Measurements from ENCODE around the gene SPATS2.

Gene SPATS2

DNA sequence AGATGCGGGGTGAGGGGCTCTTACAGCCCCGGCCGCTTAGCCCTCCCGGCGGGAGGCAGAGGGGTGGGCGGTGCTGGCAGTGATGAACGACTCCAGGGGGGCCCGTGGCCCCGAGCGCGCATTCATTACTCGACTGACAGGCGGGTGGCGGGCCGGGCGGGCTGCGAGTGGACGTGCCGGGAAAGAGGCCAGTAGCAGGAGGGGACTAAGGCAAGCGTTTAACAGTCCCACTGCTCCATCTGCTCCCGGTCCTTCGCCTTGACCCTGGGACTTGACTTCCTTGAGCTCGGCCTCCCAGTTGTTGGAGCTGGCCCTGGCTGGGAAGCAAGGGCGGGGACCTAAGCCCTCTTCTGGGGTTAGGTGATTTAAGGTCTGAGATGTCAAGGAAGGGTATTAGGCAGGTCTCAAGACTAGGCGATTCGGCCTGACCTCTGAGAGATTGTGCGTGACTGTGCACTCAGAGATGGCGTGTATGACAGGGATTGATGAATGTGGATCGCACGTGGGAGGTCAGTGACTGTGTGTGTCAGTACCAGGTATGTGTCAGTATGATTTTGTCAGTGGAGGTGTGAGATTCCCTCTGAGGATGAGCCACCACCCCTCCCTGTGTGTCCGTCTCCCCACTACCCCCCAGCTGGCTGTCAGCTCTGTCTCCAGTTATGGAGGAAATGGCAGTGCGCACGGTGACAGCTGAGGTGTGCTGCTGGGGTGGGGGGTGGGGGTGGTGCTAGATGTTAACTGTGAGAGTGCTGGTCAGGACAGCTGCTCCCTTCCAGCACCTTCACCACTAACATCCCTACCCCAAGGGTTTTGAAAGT lies 24.1 kb upstream of the SPATS2 start:
- Mint-ChIP-seq H3K9me3 (no peaks in the 10 kb centered on the region), H3K36me3 (peaks cover 6% of the 10 kb centered on the region), H3K4me3 (peak overlapping the region; percentile 66), H3K27ac (peak overlapping the region; percentile 54), H3K4me1 (peaks cover 44% of the 10 kb centered on the region)
- ATAC-seq (peak; percentile 86), DNase-seq (ENCODE audit: low spot score in 2 of 2) (no peak)

DNA sequence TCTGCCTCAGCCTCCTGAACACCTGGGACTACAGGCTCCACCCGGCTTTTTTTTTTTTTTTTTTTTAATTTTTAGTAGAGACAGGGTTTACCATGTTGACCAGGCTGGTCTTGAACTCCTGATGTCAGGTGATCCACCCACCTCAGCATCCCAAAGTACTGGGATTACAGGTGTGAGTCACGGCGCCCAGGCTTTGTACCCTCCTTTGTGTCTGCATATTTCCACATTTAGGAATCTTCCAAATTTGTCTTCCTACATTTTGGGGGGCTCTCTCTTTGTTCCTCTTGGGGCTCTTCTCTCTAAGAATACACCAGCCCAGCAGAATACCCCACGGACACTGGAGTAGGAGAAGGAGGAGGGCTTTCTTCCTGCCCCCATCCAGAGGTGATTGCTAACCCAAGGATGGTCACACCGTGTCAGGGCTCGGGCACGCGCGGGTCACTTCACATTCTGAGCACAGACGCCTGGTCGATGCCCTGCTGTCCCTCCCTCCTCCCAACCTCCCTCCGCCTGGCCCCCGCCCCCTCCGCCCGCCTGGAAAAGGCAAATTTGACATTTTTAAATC lies 22.7 kb upstream of the SPATS2 start:
- Mint-ChIP-seq H3K36me3 (peaks cover 6% of the 10 kb centered on the region), H3K4me1 (peaks cover 42% of the 10 kb centered on the region), H3K9me3 (no peaks in the 10 kb centered on the region), H3K27ac (no peak overlapping the region), H3K4me3 (peak overlapping the region; percentile 66)
- ATAC-seq (no peak), DNase-seq (ENCODE audit: low spot score in 2 of 2) (no peak)

- peaks cover 42% of the 10 kb centered on the region for H3K4me1 Mint-ChIP-seq
- H3K36me3 Mint-ChIP-seq, result peaks cover 6% of the 10 kb centered on the region
- DNase-seq (ENCODE audit: low spot score in 2 of 2) (no peak), ATAC-seq (no peak)
- no peak overlapping the region for H3K27ac Mint-ChIP-seq
- H3K9me3 Mint-ChIP-seq, result no peaks in the 10 kb centered on the region
- peak overlapping the region; percentile 82 for H3K4me3 Mint-ChIP-seq
Measured at GRCh38 chr12:49345051-49345824, 22.0 kb upstream of the SPATS2 start.

DNA sequence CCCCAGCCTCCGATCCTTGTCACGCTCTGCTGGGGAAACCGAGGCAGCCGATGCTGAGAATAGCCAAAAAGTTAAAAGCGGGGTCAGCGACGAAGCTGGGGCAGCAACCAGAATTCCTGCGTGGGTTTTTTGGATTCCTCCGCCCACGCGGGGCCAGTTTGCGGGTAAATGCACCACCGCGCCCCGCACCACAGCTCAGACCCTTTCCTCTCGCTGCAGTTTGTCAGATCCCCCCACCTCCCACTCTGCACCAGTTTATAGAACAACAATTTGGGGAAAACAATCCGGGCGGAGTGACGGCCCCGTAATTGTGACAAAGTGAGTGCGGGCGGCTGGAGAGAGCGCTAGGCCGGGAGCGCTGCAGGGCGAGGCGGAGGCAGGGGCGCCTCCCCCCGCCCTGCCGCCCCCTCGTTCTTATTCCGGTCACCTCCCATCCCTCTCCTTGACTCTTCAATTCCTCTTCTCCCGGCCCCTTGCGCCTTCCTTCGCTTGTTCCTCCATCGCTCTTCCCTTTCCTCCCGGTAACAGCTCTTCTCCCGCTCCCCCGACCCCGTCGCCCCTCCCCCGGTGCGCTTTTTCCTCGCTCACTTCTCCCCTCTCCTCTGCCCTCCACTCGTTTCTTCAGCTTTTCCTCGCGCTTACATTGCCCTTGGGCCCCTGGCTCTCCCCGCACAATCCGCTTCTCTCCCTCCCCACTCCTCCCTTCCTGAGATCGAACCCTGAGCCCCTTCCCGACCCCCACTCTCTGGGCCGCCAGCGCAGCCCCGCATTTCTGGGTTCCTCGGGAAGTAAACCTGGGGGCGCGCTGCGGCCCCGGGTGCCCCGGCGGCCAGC lies 21.2 kb upstream of the SPATS2 start:
- peaks cover 42% of the 10 kb centered on the region for H3K4me1 Mint-ChIP-seq
- peaks cover 6% of the 10 kb centered on the region for H3K36me3 Mint-ChIP-seq
- peak overlapping the region; percentile 61 for H3K27ac Mint-ChIP-seq

GRCh38 chr12:49346659-49347310 lies 20.5 kb upstream of the SPATS2 start, which contains the start of gene DNAJC22:
Gene DNAJC22, plus strand, starts transcription at chr12:49346888. Its CDS starts 1,985 bp downstream, at chr12:49348873.
- Mint-ChIP-seq H3K4me3 (peak within 1 kb of the TSS; percentile 82), H3K9me3 (no peaks in the 10 kb centered on the region), H3K4me1 (peaks cover 42% of the 10 kb centered on the region), H3K36me3 (peaks cover 6% of the 10 kb centered on the region), H3K27ac (peak within 1 kb of the TSS; percentile 61)
- peak in 1 of 2 donors; percentile 74 for DNase-seq (ENCODE audit: low spot score in 2 of 2)
- ATAC-seq, result peak; percentile 19

More for the DNA sequence above, 21.2 kb upstream of the SPATS2 start:
- DNase-seq (ENCODE audit: low spot score in 2 of 2) (no peak), ATAC-seq (no peak)
- Mint-ChIP-seq H3K9me3 (no peaks in the 10 kb centered on the region), H3K4me3 (peak overlapping the region; percentile 82)

DNA sequence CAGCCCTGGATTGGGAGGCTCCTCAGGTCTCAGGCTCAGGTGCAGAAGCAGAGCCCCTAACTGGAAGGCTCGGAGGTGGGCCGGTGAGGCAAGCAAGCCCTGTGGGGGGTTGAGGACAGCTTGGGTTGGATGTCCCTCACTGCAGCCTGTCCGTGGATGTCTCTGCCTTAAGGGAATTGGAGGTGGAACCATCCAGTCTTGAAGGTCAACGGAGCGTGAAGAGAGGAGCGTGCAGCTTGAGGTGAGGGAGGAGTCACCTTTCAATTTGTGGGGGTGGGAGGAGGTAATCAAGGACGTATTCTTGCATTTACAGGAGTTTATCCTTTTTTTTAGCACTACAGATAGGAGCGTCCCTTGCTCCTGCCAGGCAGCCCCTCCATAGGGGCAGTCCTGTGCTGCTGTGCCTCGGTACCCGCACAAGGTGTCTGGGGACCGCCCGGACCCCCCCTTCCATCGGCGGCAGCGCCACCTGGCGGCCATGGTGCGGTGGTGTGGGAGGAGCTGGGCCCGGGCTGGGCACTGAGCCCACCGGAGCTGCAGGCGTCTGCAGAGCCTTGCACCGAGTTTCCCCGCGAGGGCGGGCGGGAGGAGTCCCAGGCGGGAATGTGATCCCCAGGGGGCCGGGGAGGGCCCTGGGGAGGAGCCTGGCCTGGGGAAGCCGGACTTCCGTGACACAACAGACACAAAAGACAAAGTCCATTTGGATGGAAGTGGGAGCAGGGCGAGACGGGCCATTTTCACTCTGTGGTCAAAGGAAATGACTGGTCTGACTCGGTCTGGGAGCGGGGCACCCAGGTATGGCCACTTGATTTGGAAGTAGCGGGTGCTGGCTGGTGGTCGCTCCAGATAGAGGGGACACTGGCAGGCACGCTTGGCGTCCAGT lies 19.7 kb upstream of the SPATS2 start:
- H3K4me1 Mint-ChIP-seq, result peaks cover 42% of the 10 kb centered on the region
- H3K4me3 Mint-ChIP-seq, result peak overlapping the region; percentile 82
- peaks cover 6% of the 10 kb centered on the region for H3K36me3 Mint-ChIP-seq
- ATAC-seq, result peak; percentile 71
- peak overlapping the region; percentile 61 for H3K27ac Mint-ChIP-seq
- peak; percentile 85 to 93 for DNase-seq (ENCODE audit: low spot score in 2 of 2)
- no peaks in the 10 kb centered on the region for H3K9me3 Mint-ChIP-seq

GRCh38 chr12:49348781-49349180 lies 18.5 kb upstream of the SPATS2 start:
- ATAC-seq (no peak), DNase-seq (ENCODE audit: low spot score in 2 of 2) (no peak)
- Mint-ChIP-seq H3K36me3 (peaks cover 6% of the 10 kb centered on the region), H3K9me3 (no peaks in the 10 kb centered on the region), H3K27ac (no peak overlapping the region), H3K4me1 (peaks cover 30% of the 10 kb centered on the region), H3K4me3 (no peak overlapping the region)

- no peak for ATAC-seq
- H3K36me3 Mint-ChIP-seq, result peaks cover 6% of the 10 kb centered on the region
- no peaks in the 10 kb centered on the region for H3K9me3 Mint-ChIP-seq
- no peak overlapping the region for H3K27ac Mint-ChIP-seq
- H3K4me3 Mint-ChIP-seq, result no peak overlapping the region
- no peak for DNase-seq (ENCODE audit: low spot score in 2 of 2)
- H3K4me1 Mint-ChIP-seq, result peaks cover 25% of the 10 kb centered on the region
Measured at GRCh38 chr12:49349266-49349665, 18.0 kb upstream of the SPATS2 start.

GRCh38 chr12:49352351-49352750 lies 14.9 kb upstream of the SPATS2 start:
- Mint-ChIP-seq H3K4me3 (no peak overlapping the region), H3K36me3 (no peaks in the 10 kb centered on the region), H3K4me1 (peaks cover 2% of the 10 kb centered on the region), H3K27ac (no peak overlapping the region), H3K9me3 (no peaks in the 10 kb centered on the region)
- ATAC-seq, result no peak
- no peak for DNase-seq (ENCODE audit: low spot score in 2 of 2)

GRCh38 chr12:49355913-49356312 lies 11.3 kb upstream of the SPATS2 start:
- no peaks in the 10 kb centered on the region for H3K9me3 Mint-ChIP-seq
- H3K4me1 Mint-ChIP-seq, result no peaks in the 10 kb centered on the region
- ATAC-seq, result no peak
- no peak overlapping the region for H3K27ac Mint-ChIP-seq
- no peak for DNase-seq (ENCODE audit: low spot score in 2 of 2)
- H3K4me3 Mint-ChIP-seq, result no peak overlapping the region
- no peaks in the 10 kb centered on the region for H3K36me3 Mint-ChIP-seq

DNA sequence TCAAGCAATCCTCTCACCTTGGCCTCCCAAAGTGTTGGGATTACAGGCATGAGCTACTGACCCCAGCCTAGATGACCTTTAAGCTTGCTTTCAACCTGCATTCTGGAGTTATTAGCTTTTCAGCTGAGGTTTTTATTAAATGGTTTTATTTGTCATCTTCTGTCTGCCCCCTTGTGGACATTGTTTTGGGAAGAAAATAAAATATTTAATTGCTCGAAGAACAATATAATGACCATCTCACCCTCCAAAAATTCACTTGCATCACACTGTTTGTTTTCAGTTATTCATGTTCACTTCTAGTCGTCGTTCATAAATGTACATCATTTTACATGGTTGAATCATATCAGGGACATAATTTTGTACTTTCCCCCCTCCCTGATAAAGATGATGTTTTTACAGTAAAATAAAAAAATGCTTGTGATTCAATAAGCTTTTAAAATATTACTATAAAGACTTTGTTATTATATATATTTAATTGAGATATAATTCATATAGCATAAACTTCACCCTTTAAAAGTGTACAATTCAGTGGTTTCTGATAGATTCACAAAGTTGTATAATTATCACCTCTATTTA lies 10.1 kb upstream of the SPATS2 start:
- DNase-seq (ENCODE audit: low spot score in 2 of 2) (no peak), ATAC-seq (no peak)
- no peak overlapping the region for H3K4me3 Mint-ChIP-seq
- H3K9me3 Mint-ChIP-seq, result no peaks in the 10 kb centered on the region
- no peak overlapping the region for H3K27ac Mint-ChIP-seq
- no peaks in the 10 kb centered on the region for H3K36me3 Mint-ChIP-seq
- no peaks in the 10 kb centered on the region for H3K4me1 Mint-ChIP-seq

- no peaks in the 10 kb centered on the region for H3K4me1 Mint-ChIP-seq
- ATAC-seq, result peak; percentile 88
- H3K27ac Mint-ChIP-seq, result no peak overlapping the region
- H3K36me3 Mint-ChIP-seq, result no peaks in the 10 kb centered on the region
- no peaks in the 10 kb centered on the region for H3K9me3 Mint-ChIP-seq
- DNase-seq (ENCODE audit: low spot score in 2 of 2), result no peak
- H3K4me3 Mint-ChIP-seq, result no peak overlapping the region
Measured at GRCh38 chr12:49358483-49359141, 8.7 kb upstream of the SPATS2 start.

GRCh38 chr12:49359671-49360070 lies 7.6 kb upstream of the SPATS2 start:
- H3K36me3 Mint-ChIP-seq, result no peaks in the 10 kb centered on the region
- H3K9me3 Mint-ChIP-seq, result no peaks in the 10 kb centered on the region
- H3K4me1 Mint-ChIP-seq, result no peaks in the 10 kb centered on the region
- no peak overlapping the region for H3K27ac Mint-ChIP-seq
- no peak for DNase-seq (ENCODE audit: low spot score in 2 of 2)
- H3K4me3 Mint-ChIP-seq, result no peak overlapping the region
- no peak for ATAC-seq
